ENCODE data around the gene XAB2.

DNA sequence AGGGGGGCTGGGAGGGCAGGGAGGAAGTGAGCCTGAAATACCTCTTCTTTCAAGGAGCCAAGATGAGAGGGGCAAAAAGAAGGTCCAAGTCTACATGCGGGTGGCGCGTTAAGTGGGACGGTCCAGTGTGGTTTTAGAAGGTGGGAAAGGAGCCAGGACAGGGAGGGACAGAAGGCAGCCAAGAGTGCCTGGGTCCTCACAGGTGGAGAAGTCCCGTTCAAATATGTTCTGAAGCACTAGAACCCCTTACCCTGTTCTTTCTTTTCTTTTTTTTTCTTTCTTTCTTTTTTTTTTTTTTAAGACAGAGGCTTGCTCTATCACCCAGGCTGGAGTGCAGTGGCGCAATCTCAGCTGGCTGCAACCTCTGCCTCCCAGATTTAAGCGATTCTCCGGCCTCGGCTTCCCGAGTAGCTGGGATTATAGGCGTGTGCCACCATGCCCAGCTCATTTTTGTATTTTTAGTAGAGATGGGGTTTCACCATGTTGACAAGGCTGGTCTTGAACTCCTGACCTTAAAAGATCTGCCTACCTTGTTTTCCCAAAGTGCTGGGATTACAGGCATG, 26.3 kb downstream of the XAB2 start:
- no peak for TF ChIP-seq POLR2A (IDR thresholded peaks at IDR 0.05)
- TF ChIP-seq, protein P1, sequence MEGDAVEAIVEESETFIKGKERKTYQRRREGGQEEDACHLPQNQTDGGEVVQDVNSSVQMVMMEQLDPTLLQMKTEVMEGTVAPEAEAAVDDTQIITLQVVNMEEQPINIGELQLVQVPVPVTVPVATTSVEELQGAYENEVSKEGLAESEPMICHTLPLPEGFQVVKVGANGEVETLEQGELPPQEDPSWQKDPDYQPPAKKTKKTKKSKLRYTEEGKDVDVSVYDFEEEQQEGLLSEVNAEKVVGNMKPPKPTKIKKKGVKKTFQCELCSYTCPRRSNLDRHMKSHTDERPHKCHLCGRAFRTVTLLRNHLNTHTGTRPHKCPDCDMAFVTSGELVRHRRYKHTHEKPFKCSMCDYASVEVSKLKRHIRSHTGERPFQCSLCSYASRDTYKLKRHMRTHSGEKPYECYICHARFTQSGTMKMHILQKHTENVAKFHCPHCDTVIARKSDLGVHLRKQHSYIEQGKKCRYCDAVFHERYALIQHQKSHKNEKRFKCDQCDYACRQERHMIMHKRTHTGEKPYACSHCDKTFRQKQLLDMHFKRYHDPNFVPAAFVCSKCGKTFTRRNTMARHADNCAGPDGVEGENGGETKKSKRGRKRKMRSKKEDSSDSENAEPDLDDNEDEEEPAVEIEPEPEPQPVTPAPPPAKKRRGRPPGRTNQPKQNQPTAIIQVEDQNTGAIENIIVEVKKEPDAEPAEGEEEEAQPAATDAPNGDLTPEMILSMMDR (IDR thresholded peaks at IDR 0.05), result no peak

Data from thyroid gland (tissue), 4 donors.